H1 (cell line): ENCODE measurements around the gene UQCRC2. TPM values are rescaled to one million over a fixed set of nuclear protein-coding genes. Genes with fewer than 3 reads are reported as not detected.

Experiments used
- CTCF ChIA-PET: fragments of 300-600 bp; sonication (Branson Sonifier 250); formaldehyde crosslinking; loops from one replicate; lab custom pipeline; 2021; ENCODE audit not compliant: partially characterized antibody; lab: Charles Lee
- POLR2A ChIA-PET: fragments of 300-600 bp; sonication (Branson Sonifier 250); formaldehyde crosslinking; loops from one replicate; lab custom pipeline; 2021; ENCODE audit warnings: inconsistent platforms; ENCODE audit not compliant: partially characterized antibody; lab: Charles Lee
- DNase-seq, 2 experiments: peaks; one replicate each; pipeline versions ENCODE4 v3.0.0 to v3.0.0-alpha.2; 2010 to 2022; ENCODE audit warnings: low spot score in 2 of 2, low read depth in 1 of 2, mixed read lengths in 1 of 2
- FAIRE-seq: peaks from 2 replicates; lab custom pipeline; 2011; peaks lifted over from hg19 to GRCh38; lab: Jason Lieb, UNC
- H2AFZ ChIP-seq: 2 replicates; pipeline ENCODE4 v1.8.1; 2012; ENCODE audit warnings: low read length, inconsistent platforms
- H2AK5ac ChIP-seq: 2 replicates; pipeline ENCODE4 v1.6.1; 2013; ENCODE audit warnings: low read depth, low read length
- H2BK120ac ChIP-seq: replicated peaks from 2 replicates; pipeline ENCODE3; 2013; ENCODE audit warnings: low read depth, low read length, inconsistent platforms
- H2BK12ac ChIP-seq: 2 replicates; pipeline ENCODE4 v1.6.1; 2013; ENCODE audit warnings: low read depth, low read length
- H2BK15ac ChIP-seq: 2 replicates; pipeline ENCODE4 v1.6.1; 2013; ENCODE audit warnings: low read length
- H2BK20ac ChIP-seq: 2 replicates; pipeline ENCODE4 v1.6.1; 2013; ENCODE audit warnings: low read length
- H2BK5ac ChIP-seq: 2 replicates; pipeline ENCODE4 v1.6.1; 2013; ENCODE audit warnings: low read depth, low read length
- H3K14ac ChIP-seq: 2 replicates; pipeline ENCODE4 v1.6.1; 2013; ENCODE audit warnings: inconsistent platforms; ENCODE audit not compliant: insufficient read length
- H3K18ac ChIP-seq: 2 replicates; pipeline ENCODE4 v1.6.1; 2013; ENCODE audit warnings: low read length; ENCODE audit errors: extremely low read depth
- H3K23ac ChIP-seq: 2 replicates; pipeline ENCODE4 v1.6.1; 2013; ENCODE audit warnings: inconsistent platforms; ENCODE audit not compliant: insufficient read length
- H3K23me2 ChIP-seq: 2 replicates; pipeline ENCODE4 v1.6.1; 2013; ENCODE audit warnings: low read depth, low read length
- H3K27ac ChIP-seq: 2 replicates; pipeline ENCODE4 v1.6.1; 2011; ENCODE audit warnings: low read depth, low read length, inconsistent platforms
- H3K27me3 ChIP-seq, 4 experiments: replicated peaks in 1 of 4; 1 replicate in 1 of 4; 2 replicates in 3 of 4; pipeline versions ENCODE4 v1.6.1 to v1.8.1; 2011 to 2013; ENCODE audit warnings: low read length in 3 of 4, mild to moderate bottlenecking in 3 of 4, inconsistent platforms in 2 of 4, mixed read lengths in 2 of 4, moderate library complexity in 1 of 4; ENCODE audit not compliant: control insufficient read depth in 3 of 4, insufficient read depth in 3 of 4; ENCODE audit errors: extremely low read depth in 1 of 4
- H3K36me3 ChIP-seq, 4 experiments: 2 replicates each; pipeline versions ENCODE4 v1.6.1 to v1.8.1; 2011 to 2013; ENCODE audit warnings: mild to moderate bottlenecking in 4 of 4, low read length in 3 of 4, moderate library complexity in 2 of 4, control low read depth in 1 of 4, inconsistent platforms in 1 of 4; ENCODE audit not compliant: insufficient read depth in 4 of 4, control insufficient read depth in 2 of 4
- H3K4ac ChIP-seq: replicated peaks from 2 replicates; pipeline ENCODE3; 2013; ENCODE audit warnings: low read length, low read depth, mixed read lengths, inconsistent platforms; ENCODE audit not compliant: insufficient read length
- H3K4me1 ChIP-seq, 4 experiments: replicated peaks in 1 of 4; 1 replicate in 1 of 4; 2 replicates in 3 of 4; pipeline versions ENCODE4 v1.6.1 to v1.8.1; 2011 to 2013; ENCODE audit warnings: low read length in 3 of 4, inconsistent platforms in 2 of 4, mixed read lengths in 1 of 4; ENCODE audit not compliant: insufficient read depth in 4 of 4, control insufficient read depth in 3 of 4
- H3K4me2 ChIP-seq, 2 experiments: 2 replicates each; pipeline versions ENCODE4 v1.6.1 to v1.8.1; 2011 to 2013; ENCODE audit warnings: low read depth in 2 of 2, low read length in 2 of 2, control low read depth in 1 of 2, inconsistent platforms in 1 of 2, mild to moderate bottlenecking in 1 of 2; ENCODE audit not compliant: insufficient read depth in 1 of 2
- H3K4me3 ChIP-seq, 4 experiments: fragments of 200-600, 300-600 bp in 1 of 4; sonication (generic), shearing (Covaris generic), sonication (Bioruptor Twin) in 1 of 4; 2 replicates each; pipeline versions ENCODE4 v1.5.1 to v1.8.1; 2011 to 2016; ENCODE audit warnings: low read length in 4 of 4, low read depth in 3 of 4, control low read depth in 2 of 4, inconsistent platforms in 2 of 4, mild to moderate bottlenecking in 2 of 4, mixed read lengths in 1 of 4, moderate library complexity in 1 of 4; ENCODE audit not compliant: insufficient read depth in 2 of 4; ENCODE audit errors: extremely low read depth in 1 of 4
- H3K56ac ChIP-seq: replicated peaks from 2 replicates; pipeline ENCODE3; 2013; ENCODE audit warnings: low read depth, mild to moderate bottlenecking, mixed read lengths, low read length, inconsistent platforms; ENCODE audit not compliant: insufficient read length
- H3K79me1 ChIP-seq: 2 replicates; pipeline ENCODE4 v1.6.1; 2013; ENCODE audit warnings: low read depth, low read length, control low read depth
- H3K79me2 ChIP-seq, 2 experiments: 2 replicates each; pipeline versions ENCODE4 v1.6.1 to v1.8.1; 2012 to 2013; ENCODE audit warnings: low read length in 2 of 2, mild to moderate bottlenecking in 2 of 2, inconsistent platforms in 1 of 2; ENCODE audit not compliant: insufficient read depth in 2 of 2, control insufficient read depth in 1 of 2
- H3K9ac ChIP-seq, 4 experiments: replicated peaks in 1 of 4; 1 replicate in 1 of 4; 2 replicates in 3 of 4; pipeline versions ENCODE4 v1.6.1 to v1.8.1; 2011 to 2013; ENCODE audit warnings: low read depth in 3 of 4, low read length in 3 of 4, control low read depth in 2 of 4, mild to moderate bottlenecking in 2 of 4, moderate library complexity in 2 of 4, inconsistent platforms in 1 of 4; ENCODE audit errors: extremely low read depth in 1 of 4
- H3K9me3 ChIP-seq, 2 experiments: 2 replicates each; pipeline versions ENCODE4 v1.6.1 to v1.8.1; 2012 to 2013; ENCODE audit warnings: mild to moderate bottlenecking in 2 of 2, moderate library complexity in 2 of 2, control low read depth in 1 of 2, inconsistent platforms in 1 of 2, low read depth in 1 of 2, low read length in 1 of 2, mixed read lengths in 1 of 2; ENCODE audit not compliant: insufficient read depth in 2 of 2
- H4K20me1 ChIP-seq, 2 experiments: replicated peaks in 1 of 2; 2 replicates each; pipeline versions ENCODE3 to v1.8.1; 2011 to 2013; ENCODE audit warnings: inconsistent platforms in 2 of 2, low read length in 2 of 2, mild to moderate bottlenecking in 1 of 2; ENCODE audit not compliant: insufficient read depth in 2 of 2, control insufficient read depth in 1 of 2
- H4K5ac ChIP-seq: 2 replicates; pipeline ENCODE4 v1.6.1; 2013; ENCODE audit warnings: low read length, low read depth, mixed read lengths, inconsistent platforms; ENCODE audit not compliant: insufficient read length
- H4K8ac ChIP-seq: 2 replicates; pipeline ENCODE4 v1.8.0; 2013; ENCODE audit warnings: mild to moderate bottlenecking, moderate library complexity, low read length, inconsistent platforms; ENCODE audit not compliant: insufficient read depth; ENCODE audit errors: extremely low read depth
- H4K91ac ChIP-seq: replicated peaks from 2 replicates; pipeline ENCODE3; 2013; ENCODE audit warnings: low read length, mixed read lengths, inconsistent platforms; ENCODE audit not compliant: insufficient read length
- CBX8 ChIP-seq: fragments of 300-800, 300-1000 bp; sonication (generic); IDR thresholded peaks from 2 replicates; pipeline ENCODE4 v1.7.1; 2016; ENCODE audit warnings: low read depth, low read length, borderline replicate concordance
- CTBP2 ChIP-seq: IDR thresholded peaks from 2 replicates; pipeline ENCODE4 v1.7.0; 2011; ENCODE audit warnings: borderline replicate concordance, mild to moderate bottlenecking, moderate library complexity, mixed read lengths, low read length; ENCODE audit not compliant: insufficient read depth, insufficient read length
- GTF2F1 ChIP-seq: IDR thresholded peaks from 2 replicates; pipeline ENCODE4 v1.6.1; 2012; ENCODE audit warnings: low read depth, low read length, improper control_type of control experiment, borderline replicate concordance
- HDAC6 ChIP-seq: IDR thresholded peaks from one replicate; pipeline ENCODE4 v1.7.1; 2012; ENCODE audit warnings: low read depth, mild to moderate bottlenecking, inconsistent platforms, low read length, moderate library complexity
- MAFK ChIP-seq: IDR thresholded peaks from 2 replicates; pipeline ENCODE4 v1.6.1; 2012; ENCODE audit warnings: low read depth, mild to moderate bottlenecking, improper control_type of control experiment, low read length
- TAF1 ChIP-seq: IDR thresholded peaks from 2 replicates; pipeline ENCODE4 v1.6.1; 2011; ENCODE audit warnings: mild to moderate bottlenecking, low read depth, low read length
- TAF7 ChIP-seq: optimal IDR thresholded peaks from 2 replicates; pipeline ENCODE3; 2011; ENCODE audit warnings: low read depth, mild to moderate bottlenecking, inconsistent platforms, low read length, moderate library complexity, borderline replicate concordance
- YY1 ChIP-seq: IDR thresholded peaks from 2 replicates; pipeline ENCODE4 v1.6.1; 2011; ENCODE audit warnings: low read depth, mild to moderate bottlenecking, low read length
- polyA plus RNA-seq, 7 experiments: library from polyadenylated mRNA; depleted of rRNA in 3 of 7; stranded (reverse) in 5 of 7; unstranded in 2 of 7; fragments of >200 nt in 5 of 7; fragments of 200-250 nt in 2 of 7; gene quantifications; 1 replicate in 5 of 7; 2 replicates in 1 of 7; 4 replicates in 1 of 7; pipeline versions ENCODE4 v1.2.1 to v1.2.3, GENCODE V29; 2011 to 2013; ENCODE audit warnings: missing spikeins in 2 of 7, mixed read lengths in 2 of 7
- total RNA-seq: library from RNA; stranded (reverse); fragmentation: NEBNext Ultra II Directional; extraction: Animal tissue kit (Norgen Biotek cat#: 25700); gene quantifications from 2 replicates; pipeline ENCODE4 v1.2.1, GENCODE V29; 2021
- TF ChIP-seq, protein P1 (sequence below), 3 experiments: IDR thresholded peaks; 1 replicate in 2 of 3; 2 replicates in 1 of 3; pipeline versions ENCODE4 v1.5.1 to v1.6.1; 2011; ENCODE audit warnings: low read length in 3 of 3, mild to moderate bottlenecking in 3 of 3, inconsistent platforms in 2 of 3, low read depth in 1 of 3, moderate library complexity in 1 of 3; ENCODE audit not compliant: insufficient read depth in 1 of 3; ENCODE audit errors: control extremely low read depth in 1 of 3

The UQCRC2 gene
- total and polyA plus RNA-seq, 2 of the 8 experiments (the other 6 are each of a cell fraction or from before 2014, with no cell fraction given) = 94.4 to 182 TPM

DNA sequence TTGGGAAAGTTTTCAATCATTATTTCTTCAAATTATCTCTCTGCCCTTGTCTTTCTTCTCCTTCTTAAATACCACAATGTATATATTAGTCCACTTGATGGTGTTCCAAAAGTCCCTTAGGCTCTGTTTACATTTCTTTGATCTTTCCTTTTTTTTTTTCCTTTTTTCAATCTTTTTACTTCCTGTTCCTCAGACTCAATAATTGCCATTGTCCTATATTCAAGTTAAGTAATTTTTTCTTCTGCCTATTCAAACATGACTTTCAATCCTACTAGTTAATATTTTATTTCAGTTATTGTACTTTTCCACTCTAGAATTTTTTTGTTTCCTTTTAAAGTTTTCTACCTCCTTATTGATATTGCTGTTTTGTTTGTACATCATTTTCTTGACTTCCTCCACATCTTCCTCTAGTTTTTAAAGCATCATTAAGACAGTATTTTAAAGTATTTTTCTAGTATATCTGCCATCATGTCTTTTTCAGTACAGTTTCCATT lies 15.8 kb upstream of the UQCRC2 start:
- Histone ChIP-seq H2AFZ (no peak overlapping the region), H3K23ac (no peak overlapping the region), H3K23me2 (no peaks in the 10 kb centered on the region), H2AK5ac (no peak overlapping the region), H3K27me3 (no peaks in the 10 kb centered on the region), H4K91ac (no peak overlapping the region), H2BK120ac (no peak overlapping the region), H4K5ac (no peak overlapping the region), H3K36me3 (no peaks in the 10 kb centered on the region), H2BK5ac (no peak overlapping the region), H3K79me1 (no peaks in the 10 kb centered on the region), H2BK15ac (no peak overlapping the region), H3K18ac (no peak overlapping the region), H3K9ac (no peak overlapping the region), H4K8ac (no peak overlapping the region), H3K4ac (no peak overlapping the region), H3K79me2 (no peaks in the 10 kb centered on the region), H3K27ac (no peak overlapping the region), H2BK12ac (no peak overlapping the region), H3K56ac (no peak overlapping the region), H4K20me1 (no peaks in the 10 kb centered on the region), H3K4me2 (no peak overlapping the region), H3K4me1 (no peaks in the 10 kb centered on the region), H2BK20ac (no peak overlapping the region), H3K4me3 (no peak overlapping the region), H3K14ac (no peak overlapping the region), H3K9me3 (no peaks in the 10 kb centered on the region)
- TF ChIP-seq CBX8 = no peak
- no peak for TF ChIP-seq MAFK
- TF ChIP-seq TAF1 = no peak
- TF ChIP-seq TAF7 = no peak
- TF ChIP-seq YY1 = no peak
- TF ChIP-seq GTF2F1 = no peak
- TF ChIP-seq, protein P1, sequence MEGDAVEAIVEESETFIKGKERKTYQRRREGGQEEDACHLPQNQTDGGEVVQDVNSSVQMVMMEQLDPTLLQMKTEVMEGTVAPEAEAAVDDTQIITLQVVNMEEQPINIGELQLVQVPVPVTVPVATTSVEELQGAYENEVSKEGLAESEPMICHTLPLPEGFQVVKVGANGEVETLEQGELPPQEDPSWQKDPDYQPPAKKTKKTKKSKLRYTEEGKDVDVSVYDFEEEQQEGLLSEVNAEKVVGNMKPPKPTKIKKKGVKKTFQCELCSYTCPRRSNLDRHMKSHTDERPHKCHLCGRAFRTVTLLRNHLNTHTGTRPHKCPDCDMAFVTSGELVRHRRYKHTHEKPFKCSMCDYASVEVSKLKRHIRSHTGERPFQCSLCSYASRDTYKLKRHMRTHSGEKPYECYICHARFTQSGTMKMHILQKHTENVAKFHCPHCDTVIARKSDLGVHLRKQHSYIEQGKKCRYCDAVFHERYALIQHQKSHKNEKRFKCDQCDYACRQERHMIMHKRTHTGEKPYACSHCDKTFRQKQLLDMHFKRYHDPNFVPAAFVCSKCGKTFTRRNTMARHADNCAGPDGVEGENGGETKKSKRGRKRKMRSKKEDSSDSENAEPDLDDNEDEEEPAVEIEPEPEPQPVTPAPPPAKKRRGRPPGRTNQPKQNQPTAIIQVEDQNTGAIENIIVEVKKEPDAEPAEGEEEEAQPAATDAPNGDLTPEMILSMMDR (IDR thresholded peaks at IDR 0.05; ENCODE audit: control extremely low read depth in 1 of 3, insufficient read depth in 1 of 3, low read depth in 1 of 3, low read length in 3 of 3) = no peak
- no peak for TF ChIP-seq CTBP2
- TF ChIP-seq HDAC6 = no peak
- POLR2A ChIA-PET = no interaction called here
- FAIRE-seq (no peak), DNase-seq (no peak)
- CTCF ChIA-PET = no interaction called here
